T-helper 2 cell treated with Interferon-gamma antibody and Interleukin-4, amounts not matched to agents 5 μg/mL and 100 μg/mL, for 36 hours (primary cell): ENCODE measurements around the gene SPANXN2.
"Not testable (repeated sequence)": the region's sequence is repeated elsewhere in the genome, so short reads cannot be mapped to it uniquely, and the experiment has no call there.

Experiments
- DNase-seq: peaks from one replicate; pipeline ENCODE4 v3.0.0; 2021; ENCODE audit warnings: low spot score
- H3K27ac Mint-ChIP-seq: one replicate; pipeline ENCODE4 v1.8.0; 2021; ENCODE audit warnings: mild to moderate bottlenecking, mixed read lengths
- H3K27me3 Mint-ChIP-seq: one replicate; pipeline ENCODE4 v1.8.0; 2021; ENCODE audit warnings: low read depth, mixed read lengths
- H3K36me3 Mint-ChIP-seq: one replicate; pipeline ENCODE4 v1.8.0; 2021; ENCODE audit warnings: low read depth, mixed read lengths
- H3K4me1 Mint-ChIP-seq: one replicate; pipeline ENCODE4 v1.8.0; 2021; ENCODE audit warnings: low read depth, mixed read lengths
- H3K4me3 Mint-ChIP-seq: one replicate; pipeline ENCODE4 v1.8.0; 2022; ENCODE audit warnings: mild to moderate bottlenecking, moderate library complexity, mixed read lengths
- H3K9me3 Mint-ChIP-seq: one replicate; pipeline ENCODE4 v1.8.0; 2021; ENCODE audit warnings: mixed read lengths

SPANXN2 gene, protein sequence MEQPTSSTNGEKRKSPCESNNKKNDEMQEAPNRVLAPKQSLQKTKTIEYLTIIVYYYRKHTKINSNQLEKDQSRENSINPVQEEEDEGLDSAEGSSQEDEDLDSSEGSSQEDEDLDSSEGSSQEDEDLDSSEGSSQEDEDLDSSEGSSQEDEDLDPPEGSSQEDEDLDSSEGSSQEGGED

DNA sequence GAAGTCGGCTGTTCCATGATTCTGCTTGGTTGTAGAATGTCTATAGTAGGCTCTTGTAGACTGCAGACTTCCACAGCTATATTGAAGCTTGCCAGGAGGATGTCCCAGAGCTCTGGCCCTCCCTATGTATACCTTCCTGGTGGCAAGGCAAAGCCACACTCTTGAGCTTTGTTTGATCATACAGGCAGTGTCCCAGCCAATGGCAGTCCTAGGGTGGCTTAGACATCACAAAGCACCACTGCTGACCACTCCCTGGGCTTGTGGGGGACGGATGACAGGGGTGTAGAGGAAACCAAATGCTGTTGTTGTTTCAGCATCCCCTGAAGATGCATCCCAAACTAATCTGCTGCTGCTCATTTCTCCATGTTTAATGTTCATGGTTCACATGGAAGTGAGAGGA lies at the start of gene SPANXN2:
Gene SPANXN2, minus strand, starts transcription at position 101 of the 400 bp plus-strand sequence. Its CDS starts 84 bp downstream, at position 17.
- H3K4me3 Mint-ChIP-seq, H3K27me3 Mint-ChIP-seq, H3K36me3 Mint-ChIP-seq, H3K27ac Mint-ChIP-seq, H3K4me1 Mint-ChIP-seq, DNase-seq: not testable (repeated sequence)
- H3K9me3 Mint-ChIP-seq: peaks cover 36% of the 10 kb centered on the region

DNA sequence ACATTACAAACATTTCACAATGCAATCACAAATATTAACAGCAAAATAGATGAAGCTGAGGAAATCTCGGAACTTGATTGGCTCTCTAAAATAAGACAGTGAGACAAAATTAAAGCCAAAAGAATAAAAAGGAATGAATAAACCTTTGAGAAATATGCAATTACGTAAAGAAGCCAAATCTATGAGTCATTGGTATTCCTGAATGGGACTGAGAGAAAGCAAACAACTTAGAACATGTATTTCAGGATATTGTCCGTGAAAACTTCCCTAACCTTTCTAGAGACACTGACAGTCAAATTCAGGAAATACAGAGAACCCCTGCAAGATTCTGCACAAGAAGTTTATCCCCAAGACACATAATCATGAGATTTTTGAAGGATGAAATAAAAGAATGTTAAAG lies 48.4 kb upstream of the SPANXN2 start:
- Mint-ChIP-seq H3K27me3 (no peaks in the 10 kb centered on the region), H3K9me3 (peaks cover 13% of the 10 kb centered on the region), H3K36me3 (no peaks in the 10 kb centered on the region), H3K4me1 (no peaks in the 10 kb centered on the region), H3K27ac (no peak overlapping the region), H3K4me3 (no peak overlapping the region)
- DNase-seq: no peak

- peaks cover 13% of the 10 kb centered on the region for H3K9me3 Mint-ChIP-seq
- H3K36me3 Mint-ChIP-seq, DNase-seq, H3K27me3 Mint-ChIP-seq, H3K27ac Mint-ChIP-seq, H3K4me1 Mint-ChIP-seq, H3K4me3 Mint-ChIP-seq: not testable (repeated sequence)
Observed at GRCh38 chrX:143767789-143768188, 47.2 kb upstream of the SPANXN2 start.

- no peak for DNase-seq
- H3K27me3 Mint-ChIP-seq: no peaks in the 10 kb centered on the region
- no peak overlapping the region for H3K27ac Mint-ChIP-seq
- H3K36me3 Mint-ChIP-seq: no peaks in the 10 kb centered on the region
- H3K4me1 Mint-ChIP-seq: no peaks in the 10 kb centered on the region
- peaks cover 6% of the 10 kb centered on the region for H3K9me3 Mint-ChIP-seq
- no peak overlapping the region for H3K4me3 Mint-ChIP-seq
Observed at GRCh38 chrX:143757887-143758286, 37.3 kb upstream of the SPANXN2 start.

DNA sequence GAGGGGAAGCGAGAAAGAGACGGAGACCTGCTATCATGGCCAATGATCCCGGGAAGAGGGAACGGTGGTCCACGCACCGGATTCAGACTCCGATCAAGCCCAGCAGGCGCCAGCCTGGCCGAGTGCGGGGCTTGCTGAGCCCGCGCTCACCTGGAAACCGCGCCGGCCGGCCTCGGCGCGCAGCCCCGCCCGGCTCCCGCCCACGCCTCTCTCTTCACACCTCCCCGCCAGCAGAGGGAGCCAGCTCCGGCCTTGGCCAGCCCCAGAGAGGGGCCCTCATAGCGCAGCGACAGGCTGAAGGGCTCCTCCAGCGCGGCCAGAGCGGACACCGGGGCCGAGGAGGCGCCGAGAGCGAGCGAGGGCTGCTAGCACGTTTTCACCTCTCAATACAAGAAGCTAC lies 36.8 kb upstream of the SPANXN2 start:
- Mint-ChIP-seq H3K27ac (no peak overlapping the region), H3K4me1 (no peaks in the 10 kb centered on the region), H3K36me3 (no peaks in the 10 kb centered on the region), H3K27me3 (no peaks in the 10 kb centered on the region), H3K9me3 (peaks cover 6% of the 10 kb centered on the region), H3K4me3 (no peak overlapping the region)
- DNase-seq: no peak

DNA sequence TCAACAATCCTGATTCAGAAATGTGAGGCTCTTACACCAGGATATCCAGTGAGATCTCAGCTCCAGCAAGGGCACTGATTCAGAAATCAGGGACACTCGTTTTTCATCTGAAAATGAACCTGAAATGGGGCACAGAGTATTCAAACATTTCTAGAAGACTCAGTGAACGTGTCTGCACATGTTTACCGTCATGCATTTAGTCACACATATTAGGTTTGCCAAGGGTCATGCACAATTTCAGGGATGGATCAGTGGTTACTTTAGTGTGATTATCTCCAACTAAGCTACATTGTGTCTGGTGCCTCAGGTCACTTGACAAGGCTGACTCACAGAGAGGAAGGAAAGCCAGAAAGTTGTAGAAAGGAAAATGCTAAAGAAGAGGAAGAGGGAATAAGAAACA lies 33.6 kb upstream of the SPANXN2 start:
- Mint-ChIP-seq H3K4me1 (no peaks in the 10 kb centered on the region), H3K4me3 (no peak overlapping the region), H3K9me3 (peaks cover 6% of the 10 kb centered on the region), H3K36me3 (no peaks in the 10 kb centered on the region), H3K27me3 (no peaks in the 10 kb centered on the region), H3K27ac (no peak overlapping the region)
- no peak for DNase-seq

DNA sequence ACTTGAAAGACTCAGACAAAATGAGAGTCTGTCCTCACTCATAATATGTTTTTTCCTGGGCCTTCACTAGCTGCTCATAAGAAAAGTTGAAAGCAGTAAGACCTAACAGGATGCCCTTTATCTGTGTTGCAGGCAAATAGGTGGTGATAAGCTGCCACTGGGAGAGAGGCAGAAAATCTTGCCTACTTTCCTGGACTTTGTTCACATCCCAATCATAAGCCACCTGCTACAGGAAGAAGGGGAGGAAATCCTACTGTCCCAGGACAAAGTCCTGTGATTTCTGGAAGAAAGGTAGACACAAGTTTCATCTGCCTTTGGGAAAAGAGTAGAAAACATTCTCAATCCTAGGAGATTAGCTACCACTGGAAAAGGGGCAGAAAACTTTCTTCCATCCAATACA lies 13.3 kb upstream of the SPANXN2 start:
- H3K36me3 Mint-ChIP-seq: no peaks in the 10 kb centered on the region
- no peak for DNase-seq
- H3K4me1 Mint-ChIP-seq: no peaks in the 10 kb centered on the region
- no peaks in the 10 kb centered on the region for H3K9me3 Mint-ChIP-seq
- H3K4me3 Mint-ChIP-seq: no peak overlapping the region
- no peaks in the 10 kb centered on the region for H3K27me3 Mint-ChIP-seq
- H3K27ac Mint-ChIP-seq: no peak overlapping the region

DNA sequence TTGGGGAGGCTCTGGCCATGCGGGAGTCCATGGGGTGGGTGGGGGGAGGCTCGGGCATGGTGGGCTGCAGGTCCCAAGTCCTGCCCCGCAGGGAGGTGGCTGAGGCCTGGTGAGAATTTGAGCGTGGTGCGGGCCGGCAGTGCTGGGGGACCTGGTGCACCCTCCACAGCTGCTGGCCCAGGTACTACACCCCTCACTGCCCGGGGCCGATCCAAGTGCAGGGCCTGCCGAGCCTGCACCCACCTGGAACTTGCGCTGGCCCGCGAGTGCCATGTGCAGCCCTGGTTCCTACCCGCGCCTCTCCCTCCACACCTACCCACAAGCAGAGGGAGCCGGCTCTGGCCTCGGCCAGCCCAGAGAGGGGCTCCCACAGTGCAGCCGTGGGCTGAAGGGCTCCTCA lies 5.7 kb upstream of the SPANXN2 start:
- DNase-seq: no peak
- Mint-ChIP-seq H3K27ac (no peak overlapping the region), H3K4me1 (no peaks in the 10 kb centered on the region), H3K4me3 (no peak overlapping the region), H3K9me3 (peaks cover 8% of the 10 kb centered on the region), H3K27me3 (no peaks in the 10 kb centered on the region), H3K36me3 (no peaks in the 10 kb centered on the region)

GRCh38 chrX:143701460-143701859 lies 19.1 kb downstream of the SPANXN2 start:
- H3K27ac Mint-ChIP-seq: no peak overlapping the region
- H3K9me3 Mint-ChIP-seq: peaks cover 8% of the 10 kb centered on the region
- no peak for DNase-seq
- no peaks in the 10 kb centered on the region for H3K4me1 Mint-ChIP-seq
- H3K27me3 Mint-ChIP-seq: no peaks in the 10 kb centered on the region
- no peak overlapping the region for H3K4me3 Mint-ChIP-seq
- no peaks in the 10 kb centered on the region for H3K36me3 Mint-ChIP-seq

- DNase-seq: no peak
- no peaks in the 10 kb centered on the region for H3K36me3 Mint-ChIP-seq
- peaks cover 4% of the 10 kb centered on the region for H3K9me3 Mint-ChIP-seq
- H3K4me1 Mint-ChIP-seq: no peaks in the 10 kb centered on the region
- H3K27ac Mint-ChIP-seq: no peak overlapping the region
- H3K27me3 Mint-ChIP-seq: no peaks in the 10 kb centered on the region
- H3K4me3 Mint-ChIP-seq: no peak overlapping the region
Observed at GRCh38 chrX:143694885-143695284, 25.7 kb downstream of the SPANXN2 start.

DNA sequence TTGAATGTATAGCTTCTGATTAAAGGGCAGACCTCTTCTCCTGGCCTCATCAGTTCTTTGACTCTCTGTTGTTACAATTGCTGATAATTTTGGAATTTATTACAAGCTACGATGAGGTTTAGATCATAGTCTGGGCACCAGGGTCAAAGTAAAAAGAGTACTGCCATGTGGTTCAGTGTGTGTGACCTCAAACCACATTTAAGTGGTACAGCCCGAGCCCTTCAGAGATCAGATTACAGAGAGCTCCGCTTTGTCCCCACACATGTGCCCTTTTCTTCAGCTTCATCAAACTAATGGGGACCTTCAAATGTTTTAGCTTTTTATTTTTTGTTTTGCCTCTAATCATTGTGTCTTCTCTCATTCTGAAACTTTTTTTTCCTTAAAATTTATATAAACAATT lies 37.1 kb downstream of the SPANXN2 start:
- Mint-ChIP-seq H3K27ac (no peak overlapping the region), H3K27me3 (no peaks in the 10 kb centered on the region), H3K36me3 (no peaks in the 10 kb centered on the region), H3K9me3 (peaks cover 6% of the 10 kb centered on the region), H3K4me3 (no peak overlapping the region), H3K4me1 (no peaks in the 10 kb centered on the region)
- no peak for DNase-seq

DNA sequence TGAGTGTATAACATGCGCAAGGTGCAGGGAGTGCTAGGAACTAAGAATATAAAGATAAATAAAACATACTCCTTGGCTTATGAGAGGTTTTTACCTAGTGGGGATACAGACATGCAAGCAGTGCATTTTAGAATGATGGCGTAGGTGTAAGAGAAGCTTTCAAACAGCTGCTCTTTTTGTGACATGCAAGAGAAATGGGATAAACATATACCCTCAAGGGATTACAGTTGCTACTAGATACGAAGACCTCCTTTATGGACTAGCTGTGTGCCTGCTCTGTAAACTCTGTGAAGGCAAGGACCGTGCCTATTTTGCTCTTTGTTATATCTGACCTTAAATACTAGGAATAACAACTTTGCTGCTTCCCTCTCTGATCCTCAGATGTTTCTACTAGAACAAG lies 45.6 kb downstream of the SPANXN2 start:
- Mint-ChIP-seq H3K27me3 (no peaks in the 10 kb centered on the region), H3K36me3 (no peaks in the 10 kb centered on the region), H3K27ac (no peak overlapping the region), H3K9me3 (no peaks in the 10 kb centered on the region), H3K4me3 (no peak overlapping the region), H3K4me1 (no peaks in the 10 kb centered on the region)
- DNase-seq: no peak

DNA sequence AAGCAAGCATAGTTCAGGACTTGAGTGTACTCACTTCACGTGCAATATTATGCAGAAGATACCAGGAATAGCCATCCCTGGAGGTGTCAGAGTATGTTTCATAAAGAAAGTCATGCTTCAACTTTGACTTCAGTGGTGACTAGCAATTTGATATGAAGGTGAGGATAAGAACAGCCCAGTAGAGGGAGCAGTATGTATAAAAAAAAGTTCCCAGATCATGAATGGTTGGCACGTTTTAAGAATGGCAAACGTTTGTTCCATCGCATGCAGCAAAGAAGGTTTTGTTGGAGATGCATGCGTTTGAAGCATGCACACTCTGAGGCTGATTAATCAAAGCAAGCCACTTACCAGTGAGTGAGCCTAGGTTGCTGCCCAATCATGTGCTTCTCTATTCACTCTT lies 51.2 kb downstream of the SPANXN2 start:
- Mint-ChIP-seq H3K27ac (no peak overlapping the region), H3K4me3 (no peak overlapping the region), H3K36me3 (no peaks in the 10 kb centered on the region), H3K27me3 (no peaks in the 10 kb centered on the region), H3K9me3 (no peaks in the 10 kb centered on the region), H3K4me1 (no peaks in the 10 kb centered on the region)
- no peak for DNase-seq

DNA sequence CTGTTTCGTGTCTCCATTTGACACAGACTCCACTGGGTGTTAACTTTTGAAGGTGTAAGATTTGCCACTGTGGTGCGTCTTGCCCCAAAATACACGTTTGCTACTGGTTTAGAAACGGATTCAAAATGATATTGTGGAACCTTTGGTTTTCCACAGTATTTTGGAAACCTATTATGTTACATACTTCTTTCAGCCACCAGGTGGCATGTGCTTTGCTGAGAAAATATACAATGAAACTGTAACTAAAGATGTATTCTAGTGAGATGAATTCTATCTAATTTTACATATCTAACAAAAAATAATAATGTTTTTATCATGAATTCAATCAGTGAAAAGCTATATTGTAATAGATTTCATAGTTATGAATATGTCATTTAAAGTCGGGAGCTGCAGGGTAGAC lies 56.2 kb downstream of the SPANXN2 start:
- Mint-ChIP-seq H3K4me3 (no peak overlapping the region), H3K27me3 (no peaks in the 10 kb centered on the region), H3K27ac (no peak overlapping the region), H3K36me3 (no peaks in the 10 kb centered on the region), H3K4me1 (no peaks in the 10 kb centered on the region), H3K9me3 (no peaks in the 10 kb centered on the region)
- DNase-seq: no peak

DNA sequence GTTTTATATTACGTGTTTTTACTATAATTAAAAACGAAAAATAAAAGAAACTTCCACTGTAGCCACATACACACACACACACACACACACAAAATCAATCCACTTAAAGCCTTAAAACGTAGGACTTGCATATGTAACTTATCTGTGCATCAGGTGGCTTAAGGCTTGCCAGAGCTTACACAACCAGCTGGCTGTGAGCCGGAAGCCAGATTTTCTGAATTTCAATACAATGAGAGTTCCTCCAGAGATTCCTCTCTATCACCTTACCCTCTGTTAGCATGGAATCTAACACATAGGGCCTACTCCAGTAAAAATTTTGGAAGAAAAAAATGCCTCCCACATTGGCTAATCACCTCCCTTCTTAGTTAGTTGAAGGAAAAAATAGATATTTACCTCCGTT lies 56.8 kb downstream of the SPANXN2 start:
- no peaks in the 10 kb centered on the region for H3K36me3 Mint-ChIP-seq
- H3K4me1 Mint-ChIP-seq: no peaks in the 10 kb centered on the region
- no peak overlapping the region for H3K27ac Mint-ChIP-seq
- no peaks in the 10 kb centered on the region for H3K9me3 Mint-ChIP-seq
- DNase-seq: no peak
- no peak overlapping the region for H3K4me3 Mint-ChIP-seq
- H3K27me3 Mint-ChIP-seq: no peaks in the 10 kb centered on the region
